Panc1 (cell line): Measurements from ENCODE around the gene ARHGAP23. TPM values are rescaled to one million over a fixed set of nuclear protein-coding genes. Genes with fewer than 3 reads are reported as not detected.
A peak's percentile ranks its signal among the peaks of the same experiment; 100 is the strongest.

Experiments
- ATAC-seq: fragments of 200-7000 bp; cut with Tn5 transposase; 2 replicates; pipeline ENCODE4 v1.9.1; 2020; ENCODE audit warnings: mild to moderate bottlenecking, moderate library complexity
- BruUV-seq: library from RNA; stranded (reverse); fragments of 400-500 nt; replicated peaks from 2 replicates; lab custom pipeline; 2021; lab: Mats Ljungman, UMichigan
- CTCF ChIA-PET: fragments of 300-600 bp; sonication (Branson Sonifier 250); formaldehyde crosslinking; loops from one replicate; lab custom pipeline; 2022; ENCODE audit warnings: antibody characterized with exemption; lab: Charles Lee
- POLR2A ChIA-PET: fragments of 300-600 bp; sonication (Branson Sonifier 250); formaldehyde crosslinking; loops from one replicate; lab custom pipeline; 2022; ENCODE audit warnings: antibody characterized with exemption; lab: Charles Lee
- DNase-seq: peaks from one replicate; pipeline ENCODE4 v3.0.0-alpha.2; 2010; ENCODE audit warnings: low read depth, low spot score
- H3K27ac ChIP-seq: 2 replicates; pipeline ENCODE4 v1.5.1; 2011; ENCODE audit warnings: mild to moderate bottlenecking, low read length, inconsistent platforms
- H3K27me3 ChIP-seq: fragments of 200-500 bp; sonication (Bioruptor generic); 2 replicates; pipeline ENCODE4 v1.6.0; 2014; ENCODE audit warnings: low read length, inconsistent platforms; ENCODE audit not compliant: control insufficient read depth, insufficient read depth
- H3K36me3 ChIP-seq: fragments of 200-500 bp; sonication (Bioruptor generic); 2 replicates; pipeline ENCODE4 v1.5.1; 2014; ENCODE audit warnings: inconsistent platforms, mild to moderate bottlenecking, low read length, moderate library complexity; ENCODE audit not compliant: control insufficient read depth, insufficient read depth
- H3K4me1 ChIP-seq: 2 replicates; pipeline ENCODE4 v1.5.1; 2011; ENCODE audit warnings: inconsistent platforms, mild to moderate bottlenecking, low read length, moderate library complexity; ENCODE audit not compliant: control insufficient read depth, insufficient read depth
- H3K4me3 ChIP-seq, 2 experiments: 2 replicates each; pipeline ENCODE4 v1.5.1; 2011 to 2012; ENCODE audit warnings: low read depth in 2 of 2, low read length in 2 of 2, mild to moderate bottlenecking in 2 of 2, inconsistent platforms in 1 of 2, moderate library complexity in 1 of 2
- H3K9me3 ChIP-seq: fragments of 200-500 bp; sonication (Bioruptor generic); 2 replicates; pipeline ENCODE4 v1.5.1; 2014; ENCODE audit warnings: low read depth, mild to moderate bottlenecking, inconsistent platforms, low read length, moderate library complexity; ENCODE audit not compliant: control insufficient read depth, insufficient read depth
- CTCF ChIP-seq: fragments of 450-650 bp; IDR thresholded peaks from 2 replicates; pipeline ENCODE4 v1.5.1; 2017; ENCODE audit warnings: mild to moderate bottlenecking
- POLR2AphosphoS5 ChIP-seq: IDR thresholded peaks from 2 replicates; pipeline ENCODE4 v1.6.1; 2012; ENCODE audit warnings: mild to moderate bottlenecking, low read depth, low read length, moderate library complexity
- SIN3A ChIP-seq: IDR thresholded peaks from 2 replicates; pipeline ENCODE4 v1.6.1; 2012; ENCODE audit warnings: low read depth, mild to moderate bottlenecking, low read length, moderate library complexity, borderline replicate concordance; ENCODE audit not compliant: insufficient read depth
- TCF7L2 ChIP-seq: IDR thresholded peaks from 2 replicates; pipeline ENCODE4 v1.6.1; 2011; ENCODE audit warnings: mild to moderate bottlenecking, low read depth, low read length, inconsistent platforms
- in situ Hi-C: cut with HindIII; loops from 2 replicates; pipeline ENCODE4 v1.10.0; 2016; ENCODE audit warnings: low sequenced_read_pairs, low pct_unique_long_range_greater_than_20kb
- intact Hi-C: fragments of 100-400 bp; cut with micrococcal nuclease; formaldehyde crosslinking; loops from one replicate; pipeline ENCODE4 v1.10.0; 2022; ENCODE audit not compliant: unreplicated experiment
- total RNA-seq: library from RNA; stranded (reverse); gene quantifications from one replicate; pipeline ENCODE4 v1.2.1, GENCODE V29; 2021; ENCODE audit not compliant: unreplicated experiment
- TF ChIP-seq, protein P1 (sequence below), 2 experiments: IDR thresholded peaks; 2 replicates each; pipeline ENCODE4 v1.6.1; 2011 to 2012; ENCODE audit warnings: low read depth in 2 of 2, control low read depth in 1 of 2, low read length in 1 of 2, mild to moderate bottlenecking in 1 of 2, moderate library complexity in 1 of 2; ENCODE audit not compliant: insufficient read depth in 1 of 2

Gene ARHGAP23
- total RNA-seq, 1 experiment from 2014 or later = 33.0 TPM

- in situ Hi-C loops (no loop called here), intact Hi-C loops (no loop called here)
- Histone ChIP-seq H3K4me3 (peak overlapping the region; percentile 48 to 71), H3K27ac (peak overlapping the region; percentile 77), H3K9me3 (no peaks in the 10 kb centered on the region), H3K27me3 (no peaks in the 10 kb centered on the region), H3K36me3 (no peaks in the 10 kb centered on the region), H3K4me1 (peaks cover 4% of the 10 kb centered on the region; the same call in 1 of the 2 replicates)
- POLR2A ChIA-PET = interaction anchor here (0.7 kb wide), 1 partner anchor 20 kb away, joined by 4 read pairs; no protein-coding TSS in a partner anchor
- no TSS peak for BruUV-seq
- CTCF ChIA-PET = interaction anchor here (0.6 to 3.3 kb wide), 6 partner anchors 17 to 184 kb away, joined by 3 to 38 read pairs (median 3); no protein-coding TSS in a partner anchor
- TF ChIP-seq POLR2AphosphoS5 (no peak), SIN3A (no peak), CTCF (peak; percentile 33)
- TF ChIP-seq, protein P1, sequence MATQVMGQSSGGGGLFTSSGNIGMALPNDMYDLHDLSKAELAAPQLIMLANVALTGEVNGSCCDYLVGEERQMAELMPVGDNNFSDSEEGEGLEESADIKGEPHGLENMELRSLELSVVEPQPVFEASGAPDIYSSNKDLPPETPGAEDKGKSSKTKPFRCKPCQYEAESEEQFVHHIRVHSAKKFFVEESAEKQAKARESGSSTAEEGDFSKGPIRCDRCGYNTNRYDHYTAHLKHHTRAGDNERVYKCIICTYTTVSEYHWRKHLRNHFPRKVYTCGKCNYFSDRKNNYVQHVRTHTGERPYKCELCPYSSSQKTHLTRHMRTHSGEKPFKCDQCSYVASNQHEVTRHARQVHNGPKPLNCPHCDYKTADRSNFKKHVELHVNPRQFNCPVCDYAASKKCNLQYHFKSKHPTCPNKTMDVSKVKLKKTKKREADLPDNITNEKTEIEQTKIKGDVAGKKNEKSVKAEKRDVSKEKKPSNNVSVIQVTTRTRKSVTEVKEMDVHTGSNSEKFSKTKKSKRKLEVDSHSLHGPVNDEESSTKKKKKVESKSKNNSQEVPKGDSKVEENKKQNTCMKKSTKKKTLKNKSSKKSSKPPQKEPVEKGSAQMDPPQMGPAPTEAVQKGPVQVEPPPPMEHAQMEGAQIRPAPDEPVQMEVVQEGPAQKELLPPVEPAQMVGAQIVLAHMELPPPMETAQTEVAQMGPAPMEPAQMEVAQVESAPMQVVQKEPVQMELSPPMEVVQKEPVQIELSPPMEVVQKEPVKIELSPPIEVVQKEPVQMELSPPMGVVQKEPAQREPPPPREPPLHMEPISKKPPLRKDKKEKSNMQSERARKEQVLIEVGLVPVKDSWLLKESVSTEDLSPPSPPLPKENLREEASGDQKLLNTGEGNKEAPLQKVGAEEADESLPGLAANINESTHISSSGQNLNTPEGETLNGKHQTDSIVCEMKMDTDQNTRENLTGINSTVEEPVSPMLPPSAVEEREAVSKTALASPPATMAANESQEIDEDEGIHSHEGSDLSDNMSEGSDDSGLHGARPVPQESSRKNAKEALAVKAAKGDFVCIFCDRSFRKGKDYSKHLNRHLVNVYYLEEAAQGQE (IDR thresholded peaks at IDR 0.05; ENCODE audit: insufficient read depth in 1 of 2, low read depth in 2 of 2, low read length in 1 of 2) = peak in 1 of 2 experiments; percentile 57; a peak in 1 of 4 replicates
- peak; percentile 86 for ATAC-seq
- no peak for DNase-seq
These were observed 131.0 kb downstream of the ARHGAP23 start for GRCh38 chr17:38559051-38559879.

DNA sequence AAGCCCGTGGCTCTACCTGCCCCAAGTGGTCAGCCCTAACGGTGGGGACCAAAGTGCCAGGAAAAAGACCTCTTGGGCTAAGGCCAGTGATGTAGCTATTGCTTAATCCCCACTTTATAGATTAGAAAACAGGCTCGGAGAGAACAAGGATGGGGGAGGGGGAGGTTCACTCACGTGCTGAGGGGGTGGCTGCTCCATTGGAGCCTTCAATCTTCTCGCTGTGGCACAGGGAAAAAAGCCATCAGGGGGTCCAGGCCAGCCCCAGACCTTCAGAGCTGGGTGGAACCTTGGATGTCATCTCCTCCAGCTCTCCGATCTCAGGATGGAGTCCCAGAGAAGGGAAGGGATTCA, 131.6 kb downstream of the ARHGAP23 start:
- BruUV-seq = no TSS peak
- no peaks in the 10 kb centered on the region for H3K9me3 ChIP-seq
- H3K4me1 ChIP-seq = peaks cover 4% of the 10 kb centered on the region; the same call in 1 of the 2 replicates
- no peak for TF ChIP-seq TCF7L2
- TF ChIP-seq CTCF = no peak; the same call in 1 of the 2 replicates
- no peak for TF ChIP-seq POLR2AphosphoS5
- TF ChIP-seq, protein P1 (IDR thresholded peaks at IDR 0.05; ENCODE audit: insufficient read depth in 1 of 2, low read depth in 2 of 2, low read length in 1 of 2) = no peak
- TF ChIP-seq SIN3A = no peak
- peak overlapping the region; percentile 48 to 71; a peak in 3 of 4 replicates for H3K4me3 ChIP-seq
- intact Hi-C loops = no loop called here
- no peak overlapping the region for H3K27ac ChIP-seq
- ATAC-seq (no peak), DNase-seq (no peak)
- ChIA-PET POLR2A (no interaction called here), CTCF (interaction anchor here (0.7 to 3.3 kb wide), 2 partner anchors 23 kb away, joined by 3 to 38 read pairs; no protein-coding TSS in a partner anchor)
- no peaks in the 10 kb centered on the region for H3K27me3 ChIP-seq
- no peaks in the 10 kb centered on the region for H3K36me3 ChIP-seq
- in situ Hi-C loops = no loop called here
